GM12865 (cell line): Measurements from ENCODE around the gene YLPM1.
A peak's percentile ranks its signal among the peaks of the same experiment; 100 is the strongest.

Experiments
- DNase-seq: peaks from one replicate; pipeline ENCODE4 v3.0.0; 2010; ENCODE audit warnings: low read depth
- H3K4me3 ChIP-seq: 2 replicates; pipeline ENCODE4 v1.5.1; 2011; ENCODE audit warnings: mild to moderate bottlenecking, low read depth, low read length, control low read depth
- CTCF ChIP-seq: IDR thresholded peaks from 2 replicates; pipeline ENCODE4 v1.5.1; 2011; ENCODE audit warnings: low read length, control low read depth, low read depth, inconsistent platforms; ENCODE audit not compliant: insufficient read depth; ENCODE audit errors: missing control alignments

YLPM1 gene

GRCh38 chr14:74763803-74764531, 851 bp downstream of the YLPM1 start:
- peak overlapping the region; percentile 93 for H3K4me3 ChIP-seq
- peak; percentile 10 for DNase-seq
- TF ChIP-seq CTCF = no peak

- TF ChIP-seq CTCF = no peak
- peak; percentile 26 for DNase-seq
- peak overlapping the region; percentile 93 for H3K4me3 ChIP-seq
Measured at GRCh38 chr14:74765721-74766120, 2.6 kb downstream of the YLPM1 start.

- H3K4me3 ChIP-seq = no peak overlapping the region
- no peak for DNase-seq
- TF ChIP-seq CTCF = no peak
Measured at GRCh38 chr14:74771399-74771798, 8.3 kb downstream of the YLPM1 start.

- TF ChIP-seq CTCF = no peak
- DNase-seq = no peak
- H3K4me3 ChIP-seq = no peak overlapping the region
Measured at GRCh38 chr14:74784634-74785033, 21.5 kb downstream of the YLPM1 start.

- H3K4me3 ChIP-seq = no peak overlapping the region
- DNase-seq = no peak
- TF ChIP-seq CTCF = no peak
Measured at GRCh38 chr14:74785056-74785613, 22.0 kb downstream of the YLPM1 start.

GRCh38 chr14:74786796-74787315, 23.7 kb downstream of the YLPM1 start:
- no peak overlapping the region for H3K4me3 ChIP-seq
- no peak for DNase-seq
- no peak for TF ChIP-seq CTCF
